ENCODE measurements around the gene HAS3.
"Not testable (repeated sequence)": the region's sequence is repeated elsewhere in the genome, so short reads cannot be mapped to it uniquely, and the experiment has no call there.

The HAS3 gene, protein sequence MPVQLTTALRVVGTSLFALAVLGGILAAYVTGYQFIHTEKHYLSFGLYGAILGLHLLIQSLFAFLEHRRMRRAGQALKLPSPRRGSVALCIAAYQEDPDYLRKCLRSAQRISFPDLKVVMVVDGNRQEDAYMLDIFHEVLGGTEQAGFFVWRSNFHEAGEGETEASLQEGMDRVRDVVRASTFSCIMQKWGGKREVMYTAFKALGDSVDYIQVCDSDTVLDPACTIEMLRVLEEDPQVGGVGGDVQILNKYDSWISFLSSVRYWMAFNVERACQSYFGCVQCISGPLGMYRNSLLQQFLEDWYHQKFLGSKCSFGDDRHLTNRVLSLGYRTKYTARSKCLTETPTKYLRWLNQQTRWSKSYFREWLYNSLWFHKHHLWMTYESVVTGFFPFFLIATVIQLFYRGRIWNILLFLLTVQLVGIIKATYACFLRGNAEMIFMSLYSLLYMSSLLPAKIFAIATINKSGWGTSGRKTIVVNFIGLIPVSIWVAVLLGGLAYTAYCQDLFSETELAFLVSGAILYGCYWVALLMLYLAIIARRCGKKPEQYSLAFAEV

DNA sequence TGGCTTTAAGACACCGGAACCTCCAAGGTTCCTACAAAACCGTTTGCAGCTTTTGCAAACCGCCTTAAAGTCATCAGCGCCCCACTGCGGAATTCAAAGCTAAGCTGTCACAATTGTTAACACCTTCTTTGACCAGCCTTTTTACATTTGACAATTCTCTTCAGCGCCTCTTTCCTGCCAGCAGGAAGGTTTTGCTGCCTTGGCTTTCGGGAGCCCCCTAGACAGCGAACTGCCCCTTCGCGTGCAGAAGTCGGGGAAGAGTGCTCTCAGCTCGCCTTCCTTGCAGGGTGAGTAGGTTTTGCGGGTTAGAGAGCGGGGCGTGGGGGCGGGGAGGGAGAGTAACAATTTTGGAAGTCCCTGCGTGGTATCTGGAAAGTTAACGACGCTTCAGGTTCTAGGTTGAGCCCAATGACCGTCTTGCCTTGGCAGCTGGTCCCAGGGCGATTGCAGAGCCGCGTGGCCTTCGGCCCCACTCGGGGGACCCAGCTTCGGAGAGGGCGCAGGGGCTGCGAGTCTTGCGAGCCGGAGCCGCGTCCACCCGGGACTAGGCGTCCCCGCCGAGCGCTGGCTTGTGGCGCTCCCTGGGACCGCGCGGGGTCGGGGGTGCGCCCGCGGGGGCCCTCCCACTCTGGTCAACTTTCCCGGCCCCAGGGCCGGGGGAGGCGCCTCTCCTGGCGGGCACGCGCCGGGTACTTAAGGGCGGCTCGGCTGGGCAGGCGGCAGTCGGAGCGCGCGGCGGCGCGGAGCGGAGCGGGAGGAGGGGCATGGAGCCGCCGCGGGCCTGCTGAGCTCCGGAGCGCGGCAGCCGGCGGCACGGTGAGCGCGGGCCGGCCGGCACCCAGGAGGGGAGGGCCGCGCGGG lies at the start of gene HAS3:
TSS of gene HAS3 (plus strand) at position 153 of the 861 bp plus-strand sequence. CDS start 3,743 bp downstream, outside the sequence.
- ATAC-seq (peak; percentile 69), DNase-seq (peak; percentile 55)

DNA sequence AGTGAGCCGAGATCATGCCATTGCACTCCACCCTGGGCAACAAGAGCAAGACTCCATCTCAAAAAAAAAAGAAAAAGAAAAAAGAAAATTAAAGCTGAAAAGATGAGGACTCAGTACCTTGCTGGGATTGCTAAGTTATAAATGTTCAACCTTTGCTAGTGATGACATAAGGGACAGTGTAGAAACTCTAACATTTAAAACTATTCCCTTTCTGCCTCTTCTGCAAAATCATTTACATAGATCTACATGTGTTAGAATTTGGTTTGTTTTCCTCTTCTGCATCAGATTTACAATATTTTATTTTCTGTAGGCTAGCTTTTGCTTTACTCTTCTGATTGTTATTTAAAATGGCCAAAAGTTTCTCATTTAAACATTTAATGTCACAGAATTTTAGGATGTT lies 49.5 kb upstream of the HAS3 start:
- ATAC-seq: no peak
- no peak for DNase-seq

DNA sequence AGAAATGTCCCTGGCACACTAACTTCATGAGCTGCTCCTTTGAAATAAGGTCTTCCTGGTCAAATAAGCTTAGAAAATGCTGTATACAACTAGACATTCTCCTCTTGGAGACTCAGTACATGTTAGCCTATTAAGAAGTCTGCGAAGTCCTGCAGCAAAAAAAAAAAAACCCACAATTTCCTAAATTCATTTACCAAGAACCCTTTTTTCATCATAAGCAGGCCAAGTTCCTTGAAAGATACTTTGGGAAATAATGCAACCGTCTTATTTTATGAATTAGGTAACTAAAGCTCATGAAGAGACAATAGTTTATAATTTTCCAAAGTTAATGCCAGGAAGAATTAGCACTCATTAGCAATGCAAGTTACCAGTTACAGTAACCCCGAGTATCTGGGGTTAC lies 49.0 kb upstream of the HAS3 start:
- DNase-seq (no peak), ATAC-seq (no peak)

DNA sequence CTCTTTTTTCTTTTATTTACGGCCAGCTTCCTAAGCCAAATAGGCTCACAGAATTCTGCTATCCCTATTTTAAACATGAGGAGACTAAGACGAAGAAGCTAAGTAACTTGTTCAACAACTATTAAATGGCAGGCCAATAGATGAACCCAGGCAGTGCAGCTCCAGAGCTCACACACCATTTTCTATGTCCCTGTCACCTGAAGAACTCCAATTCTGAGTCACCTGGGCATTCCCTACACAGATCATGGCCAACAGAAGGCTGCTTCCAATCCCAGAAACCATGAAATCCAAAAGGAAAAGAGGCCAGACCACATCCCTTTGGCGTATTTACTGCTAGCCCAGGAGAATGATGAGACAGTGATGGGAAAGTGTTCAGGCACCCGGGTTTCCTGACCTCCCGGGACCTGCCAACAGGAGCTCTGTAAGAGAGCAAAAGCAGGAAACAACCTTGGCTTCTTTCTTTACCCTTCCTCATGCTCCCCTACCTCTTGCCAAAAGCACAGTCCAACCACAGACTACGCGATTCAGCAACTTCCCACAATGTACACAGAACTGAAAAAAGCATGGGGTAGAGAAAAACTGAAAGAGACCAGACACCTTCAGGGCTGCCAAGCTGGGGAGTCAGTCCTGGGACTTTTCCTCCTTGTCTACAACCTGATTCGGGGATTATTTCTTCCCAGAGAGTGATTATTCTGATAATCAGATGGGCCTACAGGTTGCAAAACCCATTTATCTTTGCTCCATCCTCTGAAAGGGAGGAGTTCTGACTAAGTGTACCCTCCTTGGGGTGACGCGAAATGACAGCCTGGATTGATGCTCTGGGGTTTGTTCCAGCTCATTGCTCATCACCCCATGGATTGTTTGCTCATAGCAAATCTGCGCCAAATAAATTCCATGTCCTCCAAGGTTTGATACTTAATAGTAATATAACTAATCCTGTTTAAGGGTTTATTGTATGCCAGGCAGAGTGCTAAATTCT lies 47.8 kb upstream of the HAS3 start:
- ATAC-seq: no peak
- DNase-seq: no peak

DNA sequence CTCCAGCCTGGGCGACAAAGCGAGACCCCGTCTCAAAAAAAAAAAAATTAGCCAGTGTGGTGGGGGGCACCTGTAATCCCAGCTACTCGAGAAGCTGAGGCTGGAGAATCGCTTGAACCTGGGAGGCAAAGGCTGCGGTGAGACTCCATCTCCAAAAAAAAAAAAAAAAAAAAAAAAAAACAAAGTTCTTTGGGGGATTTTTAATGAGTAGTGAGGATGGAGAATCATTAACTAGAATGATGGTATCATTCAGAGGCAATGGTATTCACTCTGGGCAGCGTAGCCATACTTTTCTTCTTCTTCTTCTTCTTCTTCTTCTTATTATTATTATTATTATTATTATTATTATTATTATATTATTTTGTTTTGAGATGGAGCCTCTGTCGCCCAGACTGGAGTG lies 42.0 kb upstream of the HAS3 start:
- ATAC-seq: not testable (repeated sequence)

DNA sequence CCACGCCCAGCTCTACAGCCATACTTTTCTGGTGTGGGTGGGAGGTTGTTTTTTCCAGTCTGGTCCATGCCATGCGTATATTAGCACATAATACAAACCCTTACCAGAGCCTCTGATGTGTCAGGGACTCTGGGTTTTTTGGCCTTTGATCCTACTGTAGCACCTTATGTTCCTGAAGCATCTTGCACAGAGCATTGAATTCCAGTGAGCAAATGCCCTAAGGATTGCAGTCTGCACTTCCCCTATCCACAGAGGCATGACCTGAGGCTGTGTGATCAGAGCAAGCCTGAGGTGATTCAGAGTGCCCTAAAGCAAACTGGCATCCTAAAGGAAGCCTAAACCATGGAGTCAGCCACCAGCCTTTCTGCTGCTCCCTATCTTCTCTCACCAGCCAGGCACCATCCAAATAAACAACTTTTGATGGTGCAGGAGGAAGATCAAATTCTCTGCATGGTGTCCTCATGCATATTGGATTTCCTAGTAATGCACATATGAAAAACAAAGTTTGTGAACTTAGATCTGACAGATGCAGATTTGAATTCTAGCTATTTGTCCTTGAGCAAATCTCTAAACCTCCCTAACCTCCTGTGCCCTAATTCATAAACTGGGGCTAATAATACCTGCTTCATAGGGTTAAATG lies 41.2 kb upstream of the HAS3 start:
- ATAC-seq: no peak
- no peak for DNase-seq

More for the DNA sequence above, 42.0 kb upstream of the HAS3 start:
- DNase-seq: not testable (repeated sequence)

DNA sequence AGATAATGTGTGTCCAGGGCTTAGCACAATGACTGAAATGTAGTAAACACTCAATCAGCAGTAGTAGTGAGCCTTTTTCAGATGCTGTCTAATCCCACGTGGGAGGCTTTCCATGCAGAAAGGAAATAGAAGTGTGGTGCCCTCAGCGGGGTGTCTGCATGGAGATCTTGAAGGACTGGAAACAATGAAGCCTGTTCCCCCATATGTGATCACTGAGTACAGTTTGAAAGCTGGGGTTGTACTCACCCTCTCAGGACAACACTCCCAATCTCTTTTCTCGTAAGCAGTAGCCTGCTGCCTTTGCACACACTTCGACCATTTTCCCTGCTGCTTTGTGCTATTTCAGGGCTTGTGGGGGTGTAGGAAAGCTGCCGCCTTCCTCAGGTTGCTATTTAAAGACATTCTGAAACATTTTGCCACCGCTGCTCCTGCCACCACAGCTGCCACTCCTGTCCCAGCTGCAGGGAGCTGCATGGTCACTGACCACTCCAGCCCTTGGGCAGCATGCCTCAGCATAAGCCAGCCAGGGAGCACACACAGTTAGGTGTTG lies 40.6 kb upstream of the HAS3 start:
- ATAC-seq (no peak), DNase-seq (no peak)

DNA sequence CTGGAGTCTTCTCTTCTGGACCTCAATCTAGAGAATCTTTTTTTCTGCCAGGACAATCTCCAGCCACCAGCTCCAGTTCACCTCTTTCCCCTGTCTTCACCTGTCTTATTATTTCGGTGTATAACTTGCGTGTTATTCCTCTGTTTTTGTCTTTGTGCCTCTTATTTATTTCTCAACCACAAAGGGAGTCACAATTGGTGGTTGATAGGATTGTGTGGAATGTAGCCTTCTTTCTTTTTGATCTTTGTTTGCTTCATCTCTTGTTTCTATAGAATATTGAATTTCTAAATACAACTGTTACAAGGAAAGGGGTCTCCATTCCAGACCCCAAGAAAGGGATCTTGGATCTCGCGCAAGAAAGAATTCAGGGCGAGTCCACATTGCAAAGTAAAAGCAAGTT lies 35.9 kb upstream of the HAS3 start:
- no peak for ATAC-seq
- no peak for DNase-seq

DNA sequence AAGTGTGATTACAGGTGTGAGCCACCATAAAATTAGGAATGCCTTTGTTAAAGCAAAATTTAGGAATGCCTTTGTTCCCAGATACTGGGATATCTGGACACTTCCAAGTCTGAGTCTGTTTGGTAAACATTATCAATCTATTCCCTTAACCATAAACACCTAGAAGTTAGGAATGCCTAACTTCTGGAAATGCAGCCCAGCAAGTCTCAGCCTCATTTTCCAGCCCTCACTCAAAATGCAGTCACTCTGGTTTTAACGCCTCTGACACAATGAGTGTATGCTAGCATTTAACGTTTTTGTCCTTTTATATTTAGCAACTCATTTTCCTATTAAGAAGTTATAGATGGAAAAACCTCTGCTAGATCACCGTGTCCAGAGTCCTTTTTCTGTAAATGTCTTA lies 34.4 kb upstream of the HAS3 start:
- no peak for DNase-seq
- no peak for ATAC-seq

DNA sequence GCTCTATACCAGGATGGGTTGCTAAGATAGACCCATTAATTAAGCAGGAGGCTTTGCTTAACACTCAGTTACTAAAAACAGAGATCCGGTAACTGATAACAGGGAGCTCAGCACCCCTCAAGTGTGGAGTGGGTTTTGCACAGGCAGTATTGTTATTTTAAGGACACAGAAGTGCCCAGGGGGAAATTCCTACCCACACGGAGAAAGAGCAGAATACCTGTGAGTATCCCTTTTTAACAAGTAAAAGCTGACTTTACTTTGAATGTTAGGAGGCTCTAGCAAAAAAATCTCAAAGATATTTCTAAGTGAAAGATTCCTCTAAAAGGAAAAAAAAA lies 32.8 kb upstream of the HAS3 start:
- no peak for DNase-seq

DNA sequence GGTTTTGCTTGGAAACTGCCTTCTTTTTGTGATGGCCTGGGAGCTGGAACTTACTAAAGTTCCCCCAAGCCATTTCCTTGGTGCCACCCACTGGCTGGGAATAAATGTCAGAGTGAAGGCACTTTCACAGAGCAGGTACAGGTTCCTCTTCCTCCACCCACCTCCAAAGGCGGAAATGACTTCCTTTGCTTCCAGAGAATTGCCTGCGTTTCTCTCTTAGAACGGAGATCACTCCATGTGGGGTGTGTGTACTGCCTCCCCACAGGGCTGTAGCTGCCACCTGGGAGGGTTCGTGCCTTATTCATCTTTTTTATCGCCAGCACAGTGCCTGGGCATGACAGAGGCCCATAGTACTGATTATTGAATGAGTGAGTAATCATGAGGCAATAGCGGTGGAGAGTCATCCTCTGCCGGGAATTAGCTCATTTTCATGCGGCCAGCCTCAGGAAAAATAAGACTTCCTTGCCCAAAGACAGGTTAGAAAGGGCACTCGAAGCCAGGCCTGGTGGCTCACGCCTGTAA lies 32.2 kb upstream of the HAS3 start:
- no peak for DNase-seq

More for the DNA sequence above, 32.8 kb upstream of the HAS3 start:
- no peak for ATAC-seq

DNA sequence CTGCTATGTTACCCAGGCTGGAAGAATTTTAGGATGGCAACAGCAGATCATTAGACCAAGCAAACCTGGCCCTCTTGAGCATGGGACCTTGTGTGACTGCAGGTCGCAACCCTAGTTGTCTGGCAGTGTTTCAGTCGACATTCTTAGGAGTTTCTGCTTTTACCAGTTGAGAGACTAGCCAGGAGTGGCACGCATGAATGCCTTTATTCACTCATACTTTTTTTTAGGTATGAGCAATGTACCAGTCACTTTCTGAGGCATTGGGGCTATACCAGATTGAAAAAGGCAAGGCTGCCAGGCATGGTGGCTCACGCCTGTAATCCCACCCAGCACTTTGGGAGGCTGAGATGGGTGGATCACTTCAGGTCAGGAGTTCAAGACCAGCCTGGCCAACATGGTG lies 28.2 kb upstream of the HAS3 start:
- DNase-seq (no peak), ATAC-seq (no peak)

More for the DNA sequence above, 32.2 kb upstream of the HAS3 start:
- no peak for ATAC-seq

DNA sequence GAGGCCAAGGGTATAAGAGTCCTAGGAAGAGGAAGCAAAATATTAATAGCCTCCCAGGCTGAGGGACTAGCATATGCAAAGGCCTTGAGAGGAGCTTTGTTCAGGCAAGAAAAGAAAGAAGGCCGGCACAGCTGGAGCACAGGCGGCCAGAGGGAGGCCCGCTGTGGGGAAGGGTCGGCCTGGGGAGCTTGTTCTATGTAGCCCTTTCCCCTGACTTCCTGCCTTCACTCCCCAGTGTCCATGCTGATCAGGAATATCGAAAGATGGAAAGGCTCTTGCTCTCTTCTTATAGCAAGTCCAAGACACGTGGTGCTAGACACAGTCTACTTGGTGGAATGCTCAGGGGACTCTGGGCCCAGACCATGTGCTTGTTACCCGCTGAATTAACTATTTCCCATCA lies 27.4 kb upstream of the HAS3 start:
- no peak for DNase-seq

DNA sequence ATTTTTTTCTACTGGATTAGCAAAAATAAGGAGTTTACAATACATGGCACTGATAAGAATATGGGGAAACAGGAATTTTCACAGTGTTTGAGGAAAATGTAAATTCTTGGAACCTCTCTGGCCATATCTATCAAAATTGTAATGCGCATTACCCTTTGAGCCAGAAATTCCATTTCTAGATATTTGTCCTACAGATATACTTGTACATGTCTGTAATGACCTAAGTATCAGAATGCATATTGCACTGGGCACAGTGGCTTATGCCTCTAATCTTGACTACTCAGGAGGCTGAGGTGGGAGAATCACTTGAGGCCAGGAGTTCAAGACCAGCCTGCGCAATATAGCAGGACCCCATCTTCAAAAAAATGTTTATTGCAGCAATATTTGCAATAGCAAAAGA lies 25.8 kb upstream of the HAS3 start:
- ATAC-seq (no peak), DNase-seq (no peak)

More for the DNA sequence above, 27.4 kb upstream of the HAS3 start:
- ATAC-seq: no peak

DNA sequence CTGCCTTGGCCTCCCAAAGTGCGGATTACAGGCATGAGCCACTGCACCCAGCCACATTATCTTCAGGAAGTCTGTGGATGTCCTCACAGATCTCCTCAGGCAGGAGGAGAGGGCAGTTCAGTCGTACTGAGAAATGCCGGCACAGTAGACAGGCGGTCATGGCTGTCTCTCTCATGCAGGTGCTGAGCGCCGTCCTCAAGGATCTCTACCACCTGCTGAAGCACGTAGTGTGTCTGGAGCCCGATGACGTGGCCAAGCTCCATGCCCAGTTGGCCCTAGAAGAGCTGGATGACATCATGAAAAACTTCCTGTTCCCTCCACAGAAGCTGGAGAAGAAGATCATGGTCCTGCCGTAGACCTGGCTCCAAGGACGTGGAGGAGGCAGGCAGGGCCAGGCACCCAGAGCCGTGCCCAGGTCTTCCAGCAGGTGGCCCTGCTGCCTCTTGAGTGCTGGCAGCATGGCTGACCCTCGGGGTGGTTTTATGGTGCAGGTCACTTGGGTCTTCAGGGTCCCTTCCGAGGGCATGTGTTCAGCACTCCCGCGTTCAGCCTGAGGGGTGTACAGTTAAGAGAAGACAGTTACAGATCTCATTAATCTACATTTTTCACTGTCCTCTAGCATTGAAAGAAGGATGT lies 22.0 kb upstream of the HAS3 start:
- DNase-seq (no peak), ATAC-seq (no peak)

DNA sequence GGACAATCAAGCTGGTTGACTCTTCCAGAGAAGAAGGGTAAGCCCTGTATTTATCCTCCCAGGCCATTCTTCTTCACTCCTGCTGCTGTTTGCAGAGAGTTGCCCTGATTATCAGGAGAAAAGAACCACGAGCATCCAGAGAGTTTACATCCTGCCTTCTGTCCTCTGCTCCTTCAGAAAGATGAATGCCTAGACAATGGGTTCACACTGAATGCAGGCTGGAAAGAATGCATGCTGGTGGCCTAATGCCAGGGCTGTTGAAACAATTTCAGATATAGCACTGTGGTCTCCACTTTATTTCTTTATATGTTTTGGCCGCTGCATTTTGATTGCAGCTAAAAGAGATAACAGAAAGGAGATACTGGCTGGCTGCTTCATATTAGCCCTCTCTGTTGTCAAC lies 21.2 kb upstream of the HAS3 start:
- ATAC-seq: no peak
- DNase-seq: no peak

DNA sequence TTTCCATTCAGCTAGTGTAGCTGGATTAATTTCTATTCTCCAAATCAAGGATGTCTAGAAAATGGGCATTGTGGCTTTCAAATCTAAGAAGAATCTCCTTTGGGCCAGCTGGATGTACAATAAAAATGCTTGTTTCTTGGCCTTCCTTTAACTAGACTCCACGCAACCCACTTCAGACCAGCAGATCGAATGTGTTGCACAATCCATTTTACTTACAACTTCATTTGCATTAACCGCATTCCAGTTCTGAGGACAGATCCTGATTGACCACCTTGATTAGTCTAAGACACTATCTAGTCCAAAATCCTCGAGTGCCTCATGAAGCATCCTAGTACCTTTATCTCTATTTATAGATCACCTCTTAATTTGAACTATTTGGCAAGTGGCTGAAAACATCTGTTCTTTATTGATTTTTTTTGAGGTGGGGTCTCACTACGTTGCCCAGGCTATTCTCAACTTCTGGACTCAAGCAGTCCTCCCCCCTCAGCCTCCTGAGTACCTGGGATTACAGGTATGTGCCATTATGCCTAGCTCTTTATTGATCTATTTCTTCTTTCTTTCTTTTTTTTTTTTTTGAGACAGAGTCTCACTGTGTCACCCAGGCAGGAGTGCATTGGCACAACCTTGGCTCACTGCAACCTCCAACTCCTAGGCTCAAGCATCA lies 20.3 kb upstream of the HAS3 start:
- no peak for DNase-seq
- ATAC-seq: no peak

DNA sequence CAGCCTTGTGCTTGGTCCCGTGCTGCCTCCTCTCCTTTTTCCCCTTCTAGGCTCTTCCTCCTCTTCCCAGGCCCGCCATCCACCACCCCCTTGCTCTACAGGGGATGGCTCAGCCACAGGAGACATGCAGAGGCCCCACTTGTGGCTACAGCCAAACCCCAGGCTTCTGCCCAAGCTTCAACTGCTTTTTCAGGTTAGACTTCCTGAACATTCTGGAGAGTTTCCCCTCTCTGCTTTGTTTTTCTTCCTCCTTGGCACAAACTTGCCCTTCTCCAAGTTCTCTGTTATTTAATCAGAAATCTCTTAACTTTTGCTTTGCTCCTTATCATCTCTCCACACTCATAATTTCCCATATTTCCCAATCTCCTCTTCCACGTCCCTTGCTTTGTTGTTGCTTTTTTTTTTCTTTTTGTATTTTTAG lies 18.3 kb upstream of the HAS3 start:
- ATAC-seq (no peak), DNase-seq (no peak)

DNA sequence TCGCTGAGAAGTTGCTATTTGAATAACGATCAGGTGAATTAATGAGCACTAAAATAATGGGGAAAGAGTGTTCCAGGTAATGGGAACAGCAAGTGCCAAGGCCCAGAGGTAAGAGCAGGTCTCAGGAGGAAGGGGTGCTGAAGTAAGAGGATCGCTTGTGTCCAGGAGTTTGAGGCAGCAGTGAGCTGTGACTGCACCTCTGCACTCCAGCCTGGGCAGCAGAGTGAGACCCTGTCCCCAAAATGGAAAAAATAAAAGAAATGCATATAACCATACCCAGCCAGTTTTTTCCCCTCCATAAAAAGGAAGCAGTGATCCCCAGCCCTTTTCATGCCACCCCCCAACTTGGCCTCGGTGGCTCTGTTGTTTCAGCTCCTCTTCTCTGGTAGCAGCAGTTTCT lies 16.8 kb upstream of the HAS3 start:
- DNase-seq (no peak), ATAC-seq (no peak)
